ENCODE data around the gene FOXF1.

DNA sequence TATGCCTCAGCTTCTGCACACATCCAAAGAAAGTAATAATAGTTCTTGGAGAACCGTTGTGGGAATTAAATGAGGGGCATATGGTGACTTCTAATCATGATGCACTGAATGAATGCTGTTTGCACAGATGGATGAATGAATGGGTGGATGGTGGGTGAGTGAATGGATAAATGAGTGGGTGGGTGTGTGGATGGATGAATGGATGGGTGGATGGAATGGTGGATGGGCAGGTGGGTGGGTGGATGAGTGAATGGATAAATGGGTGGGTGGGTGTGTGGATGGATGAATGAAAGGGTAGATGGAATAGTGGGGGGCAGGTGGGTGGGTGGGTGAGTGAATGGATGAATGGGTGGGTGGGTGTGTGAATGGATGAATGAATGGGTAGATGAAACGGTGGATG lies 44.9 kb upstream of the FOXF1 start:
- no peak for TF ChIP-seq CTCF (conservative IDR thresholded peaks at IDR 0.05; ENCODE audit: low read depth, low read length)
- no peak for TF ChIP-seq EZH2 (IDR thresholded peaks at IDR 0.05; ENCODE audit: low read length, unreplicated experiment)
- TF ChIP-seq EZH2phosphoT487 (IDR thresholded peaks at IDR 0.05; ENCODE audit: borderline replicate concordance, low read length), result no peak
